ENCODE data around the gene METTL25B.

DNA sequence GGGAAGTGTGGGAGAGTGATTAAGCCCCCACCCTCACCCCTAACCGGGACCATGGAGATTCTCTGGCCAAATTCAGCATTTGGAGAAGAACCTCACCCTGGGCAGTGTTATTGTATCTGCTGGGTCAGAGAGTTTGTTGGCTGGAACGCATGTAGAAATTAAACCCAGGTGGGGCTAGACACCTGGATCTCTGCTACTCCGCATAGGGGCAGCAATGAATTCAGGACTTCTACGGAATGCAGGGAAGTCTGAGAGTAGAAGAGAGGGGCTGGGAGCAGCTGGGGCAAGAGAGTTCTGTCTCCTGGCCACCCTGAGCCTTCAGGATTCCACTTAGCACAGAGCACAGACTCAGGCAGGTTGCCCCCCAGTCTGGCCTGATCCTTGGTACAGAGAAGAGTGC, 19.2 kb upstream of the METTL25B start:
- TF ChIP-seq POLR2A (IDR thresholded peaks at IDR 0.05; ENCODE audit: low read length) (no peak), GATA1 (IDR thresholded peaks at IDR 0.05; ENCODE audit: low read depth, low read length) (no peak)

Data from erythroblast (primary cell).